Activated CD4-positive, alpha-beta T cell treated with anti-CD3 and anti-CD28 coated beads for 36 hours (primary cell): ENCODE data around the gene MAP2K4. TPM values are rescaled to one million over a fixed set of nuclear protein-coding genes. Genes with fewer than 3 reads are reported as not detected.

Source experiments
- ATAC-seq: fragments of 200-7000 bp; cut with Tn5 transposase; one replicate; pipeline ENCODE4 v1.10.0; 2021; ENCODE audit warnings: mild to moderate bottlenecking, moderate library complexity
- CTCF ChIA-PET: fragments of 350-600 bp; sonication (Branson Sonifier 250); formaldehyde crosslinking; loops from one replicate; lab custom pipeline; 2021; ENCODE audit warnings: antibody characterized with exemption; lab: Charles Lee
- POLR2A ChIA-PET: fragments of 350-600 bp; sonication (Branson Sonifier 250); formaldehyde crosslinking; loops from one replicate; lab custom pipeline; 2021; ENCODE audit warnings: antibody characterized with exemption, inconsistent platforms; lab: Charles Lee
- DNase-seq: peaks from one replicate; pipeline ENCODE4 v3.0.0-alpha.2; 2020
- H3K27ac Mint-ChIP-seq: one replicate; pipeline ENCODE4 v1.8.0; 2021; ENCODE audit warnings: mixed read lengths
- H3K27me3 Mint-ChIP-seq: one replicate; pipeline ENCODE4 v1.8.0; 2021; ENCODE audit warnings: mixed read lengths
- H3K36me3 Mint-ChIP-seq: one replicate; pipeline ENCODE4 v1.8.0; 2021; ENCODE audit warnings: low read depth, mixed read lengths
- H3K4me1 Mint-ChIP-seq: one replicate; pipeline ENCODE4 v1.8.0; 2021; ENCODE audit warnings: mixed read lengths
- H3K4me3 Mint-ChIP-seq: one replicate; pipeline ENCODE4 v1.8.0; 2021; ENCODE audit warnings: mild to moderate bottlenecking, moderate library complexity, mixed read lengths
- H3K9me3 Mint-ChIP-seq: one replicate; pipeline ENCODE4 v1.8.0; 2021; ENCODE audit warnings: low read depth, mixed read lengths
- intact Hi-C, 2 experiments: fragments of 100-400 bp; cut with DNase I in 1 of 2; cut with micrococcal nuclease in 1 of 2; formaldehyde crosslinking; loops; one replicate each; pipeline versions ENCODE4 v1.14.2 to v1.15.1; 2022 to 2024; cut with DNase I, micrococcal nuclease
- total RNA-seq, 2 experiments: library from RNA; stranded (reverse); gene quantifications; one replicate each; pipeline ENCODE4 v1.2.3, GENCODE V29; 2021

MAP2K4 gene
- total RNA-seq, 2 experiments from 2014 or later, result 30.1 to 36.2 TPM

DNA sequence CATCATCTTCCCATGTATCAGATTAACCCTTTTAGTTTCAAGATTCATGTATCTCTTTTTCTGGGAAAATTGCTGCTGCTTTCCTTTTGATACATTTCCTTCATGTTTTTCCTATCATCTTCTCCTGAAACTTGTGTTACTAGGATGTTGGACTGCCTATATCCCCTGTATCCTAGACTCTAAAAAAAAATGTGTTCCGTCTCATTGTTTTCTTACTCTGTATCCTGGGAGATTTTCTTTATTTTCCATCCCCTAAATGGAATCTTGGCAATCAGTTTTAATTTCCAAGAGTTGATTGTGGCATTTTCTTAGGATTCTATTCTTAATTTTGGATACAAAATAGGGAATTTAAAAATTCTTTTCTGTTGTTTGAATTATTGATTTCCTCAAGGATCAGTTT is 36.8 kb downstream of the MAP2K4 start:
- intact Hi-C loops, result no loop called here
- Mint-ChIP-seq H3K9me3 (no peaks in the 10 kb centered on the region), H3K4me1 (peaks cover 41% of the 10 kb centered on the region), H3K27me3 (no peaks in the 10 kb centered on the region), H3K4me3 (no peak overlapping the region), H3K27ac (no peak overlapping the region), H3K36me3 (peaks cover 10% of the 10 kb centered on the region)
- ATAC-seq (no peak), DNase-seq (no peak)
- CTCF ChIA-PET, result no interaction called here
- POLR2A ChIA-PET, result no interaction called here

DNA sequence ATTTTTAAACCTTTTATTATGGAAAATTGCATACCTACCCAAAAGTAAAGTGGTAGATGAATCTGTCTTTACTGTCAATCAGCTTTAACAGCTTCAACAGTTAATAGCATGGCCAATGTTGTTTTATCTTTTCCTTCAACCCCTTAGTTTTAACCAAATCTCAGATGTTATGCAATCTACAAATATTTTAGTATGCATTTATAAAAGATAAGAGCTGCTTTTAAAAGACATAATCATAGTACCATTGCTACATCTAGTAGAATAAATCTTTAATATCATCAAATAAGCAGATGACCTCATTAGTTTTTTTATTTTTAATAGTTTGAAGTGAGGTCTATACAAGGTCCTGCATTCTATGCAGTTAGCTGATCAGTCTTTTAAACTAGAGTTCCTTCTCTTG is 37.9 kb downstream of the MAP2K4 start:
- Mint-ChIP-seq H3K9me3 (no peaks in the 10 kb centered on the region), H3K4me3 (no peak overlapping the region), H3K27me3 (no peaks in the 10 kb centered on the region), H3K36me3 (peaks cover 16% of the 10 kb centered on the region), H3K4me1 (peaks cover 33% of the 10 kb centered on the region), H3K27ac (no peak overlapping the region)
- no peak for ATAC-seq
- intact Hi-C loops, result no loop called here
- ChIA-PET POLR2A (no interaction called here), CTCF (no interaction called here)
- no peak for DNase-seq

DNA sequence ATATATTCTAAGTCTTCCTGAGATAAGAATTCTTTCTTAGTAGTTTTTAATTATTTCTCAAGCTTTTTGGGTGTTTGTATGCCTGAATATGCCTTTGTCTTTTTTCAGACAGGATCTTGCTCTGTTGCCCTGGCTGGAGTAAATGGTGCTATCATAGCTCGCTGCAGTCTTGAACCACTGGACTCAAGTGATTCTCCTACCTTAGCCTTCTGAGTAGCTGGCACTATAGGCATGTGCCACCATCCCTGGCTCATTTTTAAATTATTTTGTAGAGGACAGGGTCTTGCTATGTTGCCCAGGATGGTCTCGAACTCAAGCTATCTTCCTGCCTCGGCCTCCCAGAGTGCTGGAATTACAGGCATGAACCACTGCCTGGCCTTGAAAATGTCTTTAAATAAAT is 41.6 kb downstream of the MAP2K4 start:
- Mint-ChIP-seq H3K4me1 (peaks cover 4% of the 10 kb centered on the region), H3K36me3 (peaks cover 27% of the 10 kb centered on the region), H3K4me3 (no peak overlapping the region), H3K27ac (no peak overlapping the region), H3K9me3 (no peaks in the 10 kb centered on the region), H3K27me3 (no peaks in the 10 kb centered on the region)
- DNase-seq (no peak), ATAC-seq (no peak)
- intact Hi-C loops, result no loop called here
- POLR2A ChIA-PET, result no interaction called here
- CTCF ChIA-PET, result interaction anchor here (1.4 kb wide), 1 partner anchor 35 kb away, joined by 3 read pairs; no protein-coding TSS in a partner anchor

DNA sequence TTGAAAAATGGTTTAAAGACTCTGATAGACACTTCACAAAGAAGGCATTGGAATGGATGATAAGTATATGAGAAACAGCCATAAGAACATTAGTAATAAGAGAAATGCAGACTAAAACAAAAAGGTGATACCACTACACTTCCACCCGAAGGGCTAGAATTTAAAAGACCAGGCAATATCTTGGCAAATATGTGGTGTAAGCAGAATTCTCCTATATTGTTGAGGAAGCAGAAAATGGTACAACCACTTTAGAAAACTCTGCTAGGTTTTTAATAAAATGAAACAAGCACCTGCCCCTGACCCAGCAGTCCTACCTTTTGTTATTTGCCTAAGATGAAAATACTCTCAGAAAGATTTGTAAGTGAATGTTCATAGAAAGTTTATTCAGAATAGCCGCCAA is 43.7 kb downstream of the MAP2K4 start:
- H3K9me3 Mint-ChIP-seq, result no peaks in the 10 kb centered on the region
- H3K4me3 Mint-ChIP-seq, result no peak overlapping the region

DNA sequence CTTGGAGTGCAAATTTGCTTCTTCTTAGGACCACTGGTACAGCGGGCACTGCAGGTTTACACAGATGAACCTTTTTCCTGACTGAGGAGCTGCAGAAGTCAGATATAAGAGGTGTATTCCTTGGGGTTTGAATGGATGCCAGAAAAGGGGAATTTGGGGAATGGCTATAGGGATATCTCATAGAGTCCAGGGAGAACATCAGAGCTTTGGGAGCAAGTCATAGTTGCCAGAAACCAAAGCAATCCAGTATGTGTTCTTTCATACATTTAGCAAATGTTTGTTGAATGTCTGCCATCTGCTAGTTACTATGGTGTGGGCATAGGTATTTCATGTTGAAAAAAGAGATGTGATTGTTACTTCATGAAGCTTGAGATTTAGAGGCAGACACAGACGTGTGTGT is 46.8 kb downstream of the MAP2K4 start:
- Mint-ChIP-seq H3K27me3 (no peaks in the 10 kb centered on the region), H3K27ac (no peak overlapping the region), H3K9me3 (no peaks in the 10 kb centered on the region), H3K36me3 (peaks cover 29% of the 10 kb centered on the region), H3K4me1 (no peaks in the 10 kb centered on the region), H3K4me3 (no peak overlapping the region)
- DNase-seq (no peak), ATAC-seq (no peak)
- ChIA-PET POLR2A (no interaction called here), CTCF (no interaction called here)
- intact Hi-C loops, result no loop called here

More for the DNA sequence above, 43.7 kb downstream of the MAP2K4 start:
- CTCF ChIA-PET, result no interaction called here
- H3K27ac Mint-ChIP-seq, result no peak overlapping the region
- H3K27me3 Mint-ChIP-seq, result no peaks in the 10 kb centered on the region
- peaks cover 23% of the 10 kb centered on the region for H3K36me3 Mint-ChIP-seq
- intact Hi-C loops, result no loop called here
- POLR2A ChIA-PET, result no interaction called here
- no peaks in the 10 kb centered on the region for H3K4me1 Mint-ChIP-seq
- no peak for ATAC-seq
- no peak for DNase-seq

DNA sequence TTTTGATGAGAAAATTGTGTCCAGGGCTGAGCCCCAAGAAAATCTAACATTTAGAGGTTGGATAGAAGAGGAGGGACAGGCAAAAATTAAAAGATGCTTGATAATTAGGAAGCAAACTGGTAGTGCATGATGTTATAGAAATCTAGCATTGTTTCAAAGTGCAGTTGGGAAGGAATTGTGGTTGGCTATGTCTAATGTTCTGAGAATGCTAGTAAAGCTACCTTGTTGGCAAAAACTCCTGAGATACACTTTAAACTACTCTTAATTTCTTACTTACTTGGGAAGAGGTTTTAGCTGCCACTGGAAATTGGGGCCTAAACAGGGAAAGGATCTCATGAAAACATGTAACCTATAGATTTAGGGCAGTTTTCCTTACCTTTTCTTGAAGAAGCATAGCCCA is 48.3 kb downstream of the MAP2K4 start:
- Mint-ChIP-seq H3K27ac (no peak overlapping the region), H3K27me3 (no peaks in the 10 kb centered on the region), H3K4me3 (no peak overlapping the region), H3K36me3 (peaks cover 30% of the 10 kb centered on the region), H3K9me3 (no peaks in the 10 kb centered on the region), H3K4me1 (no peaks in the 10 kb centered on the region)
- POLR2A ChIA-PET, result no interaction called here
- CTCF ChIA-PET, result no interaction called here
- DNase-seq, result no peak
- no peak for ATAC-seq
- intact Hi-C loops, result no loop called here

DNA sequence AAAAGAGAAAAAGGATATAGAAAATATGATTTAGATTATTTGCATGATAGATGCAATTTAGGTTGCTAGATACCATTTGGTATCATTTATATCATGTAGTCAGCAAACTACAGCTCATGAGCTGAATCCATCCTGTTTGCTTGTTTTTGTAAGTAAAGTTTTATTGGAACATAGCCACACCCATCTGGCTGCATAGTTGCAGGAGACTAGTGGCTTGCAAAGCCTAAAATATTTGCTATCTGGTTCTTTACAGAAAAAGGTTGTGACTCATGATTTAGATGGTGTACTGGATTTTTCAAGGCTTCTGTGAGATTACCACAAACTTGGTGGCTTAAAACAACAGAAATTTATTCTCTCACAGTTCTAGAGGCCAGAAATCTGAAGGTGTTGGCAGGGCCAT is 49.9 kb downstream of the MAP2K4 start:
- ATAC-seq (no peak), DNase-seq (no peak)
- Mint-ChIP-seq H3K4me1 (peaks cover 2% of the 10 kb centered on the region), H3K9me3 (no peaks in the 10 kb centered on the region), H3K27ac (no peak overlapping the region), H3K36me3 (peaks cover 32% of the 10 kb centered on the region), H3K4me3 (no peak overlapping the region), H3K27me3 (no peaks in the 10 kb centered on the region)
- ChIA-PET CTCF (no interaction called here), POLR2A (no interaction called here)
- intact Hi-C loops, result no loop called here

DNA sequence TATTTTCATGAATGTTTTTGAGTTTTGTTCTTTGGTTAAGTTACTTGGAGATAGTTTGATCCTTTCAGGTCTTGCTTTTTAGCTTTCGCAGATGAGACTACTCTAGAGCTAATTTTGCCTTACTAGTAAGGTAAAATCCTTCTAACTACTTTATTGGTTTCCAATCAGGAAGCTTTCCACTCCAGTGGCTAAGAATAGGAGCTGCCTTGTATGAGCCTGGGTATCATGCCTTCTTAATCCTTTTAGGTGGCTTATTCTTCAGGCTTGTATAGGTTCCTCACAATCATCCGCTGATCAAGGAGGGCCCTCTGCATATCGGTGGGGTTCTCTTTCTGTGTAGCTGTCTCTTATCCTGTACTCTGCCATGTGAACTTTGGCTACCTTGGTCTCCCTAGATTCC is 53.7 kb downstream of the MAP2K4 start:
- ATAC-seq, result no peak
- POLR2A ChIA-PET, result no interaction called here
- H3K27me3 Mint-ChIP-seq, result no peaks in the 10 kb centered on the region
- DNase-seq, result no peak
- H3K36me3 Mint-ChIP-seq, result peaks cover 50% of the 10 kb centered on the region
- H3K9me3 Mint-ChIP-seq, result peaks cover 3% of the 10 kb centered on the region
- no peak overlapping the region for H3K4me3 Mint-ChIP-seq
- peaks cover 5% of the 10 kb centered on the region for H3K4me1 Mint-ChIP-seq
- intact Hi-C loops, result no loop called here
- no peak overlapping the region for H3K27ac Mint-ChIP-seq
- CTCF ChIA-PET, result no interaction called here

DNA sequence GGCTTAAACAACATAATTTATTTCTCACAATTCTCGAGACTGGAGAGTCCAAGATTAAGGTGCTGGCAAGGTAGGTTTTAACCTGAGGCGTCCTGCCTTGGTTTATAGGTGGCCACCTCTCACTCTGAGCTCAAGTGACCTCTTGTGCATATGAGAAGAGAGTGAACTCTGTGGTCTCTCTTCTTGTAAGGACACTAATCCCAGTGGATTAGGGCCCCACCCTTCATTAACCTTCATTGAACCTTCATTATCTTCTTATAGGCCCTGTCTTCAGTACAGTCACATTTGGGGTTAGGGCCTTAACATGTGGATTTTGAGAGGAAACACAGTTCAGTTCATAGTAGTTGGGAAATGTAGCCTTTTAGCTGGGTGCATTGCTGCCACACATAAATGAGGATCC is 57.1 kb downstream of the MAP2K4 start:
- Mint-ChIP-seq H3K4me1 (peaks cover 8% of the 10 kb centered on the region), H3K9me3 (peaks cover 3% of the 10 kb centered on the region), H3K4me3 (no peak overlapping the region), H3K27me3 (no peaks in the 10 kb centered on the region), H3K36me3 (peaks cover 54% of the 10 kb centered on the region), H3K27ac (no peak overlapping the region)
- POLR2A ChIA-PET, result no interaction called here
- ATAC-seq (no peak), DNase-seq (no peak)
- intact Hi-C loops, result no loop called here
- CTCF ChIA-PET, result interaction anchor here (1.1 kb wide), 1 partner anchor 81 kb away, joined by 3 read pairs; the partner anchor contains the start of gene ZNF18

DNA sequence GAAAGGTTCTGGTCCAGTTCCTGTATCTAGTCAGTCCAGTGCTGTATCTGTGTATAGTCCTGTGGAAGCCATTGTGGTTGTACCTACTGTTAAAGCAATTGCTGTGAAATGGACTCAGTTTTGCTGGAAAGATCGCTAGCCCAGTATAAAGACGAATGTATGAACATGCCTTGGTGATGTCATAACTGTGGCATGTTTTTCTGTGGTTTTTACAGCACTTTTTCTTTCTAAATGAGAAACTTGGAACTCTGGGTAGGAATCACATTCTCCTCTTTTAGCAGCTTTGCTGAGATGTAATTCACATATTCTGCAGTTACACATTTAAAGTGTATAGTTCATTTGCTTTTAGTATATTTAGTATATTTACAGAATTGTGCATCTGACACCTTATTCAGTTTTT is 58.1 kb downstream of the MAP2K4 start:
- ChIA-PET CTCF (no interaction called here), POLR2A (no interaction called here)
- DNase-seq (no peak), ATAC-seq (no peak)
- intact Hi-C loops, result no loop called here
- peaks cover 3% of the 10 kb centered on the region for H3K9me3 Mint-ChIP-seq
- no peaks in the 10 kb centered on the region for H3K27me3 Mint-ChIP-seq
- H3K4me1 Mint-ChIP-seq, result peaks cover 8% of the 10 kb centered on the region
- H3K4me3 Mint-ChIP-seq, result no peak overlapping the region
- peaks cover 46% of the 10 kb centered on the region for H3K36me3 Mint-ChIP-seq
- H3K27ac Mint-ChIP-seq, result no peak overlapping the region

DNA sequence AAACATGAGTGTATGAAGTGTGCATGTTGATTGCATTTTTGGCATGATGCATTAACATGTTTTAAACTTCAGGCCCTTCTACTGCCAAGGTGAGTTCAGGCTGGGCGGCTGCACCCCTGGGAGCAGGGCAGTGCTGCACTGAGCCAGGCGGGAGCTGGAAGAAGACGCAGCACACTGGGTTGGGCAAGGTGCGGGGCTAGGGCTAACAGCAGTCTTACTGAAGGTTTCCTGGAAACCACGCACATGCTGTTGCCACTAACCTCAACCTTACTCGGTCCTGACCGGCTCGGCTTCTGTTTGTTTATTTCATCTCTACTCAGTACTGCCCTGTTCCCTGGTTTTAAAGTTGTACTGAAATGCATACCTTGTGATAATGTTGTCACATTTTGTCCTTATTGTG is 61.0 kb downstream of the MAP2K4 start:
- ChIA-PET POLR2A (no interaction called here), CTCF (interaction anchor here (0.7 kb wide), 2 partner anchors 56 to 965 kb away, joined by 3 to 4 read pairs; no protein-coding TSS in a partner anchor)
- Mint-ChIP-seq H3K36me3 (peaks cover 42% of the 10 kb centered on the region), H3K27me3 (no peaks in the 10 kb centered on the region), H3K27ac (no peak overlapping the region), H3K9me3 (peaks cover 2% of the 10 kb centered on the region), H3K4me3 (no peak overlapping the region), H3K4me1 (peaks cover 17% of the 10 kb centered on the region)
- ATAC-seq (no peak), DNase-seq (no peak)
- intact Hi-C loops, result no loop called here

DNA sequence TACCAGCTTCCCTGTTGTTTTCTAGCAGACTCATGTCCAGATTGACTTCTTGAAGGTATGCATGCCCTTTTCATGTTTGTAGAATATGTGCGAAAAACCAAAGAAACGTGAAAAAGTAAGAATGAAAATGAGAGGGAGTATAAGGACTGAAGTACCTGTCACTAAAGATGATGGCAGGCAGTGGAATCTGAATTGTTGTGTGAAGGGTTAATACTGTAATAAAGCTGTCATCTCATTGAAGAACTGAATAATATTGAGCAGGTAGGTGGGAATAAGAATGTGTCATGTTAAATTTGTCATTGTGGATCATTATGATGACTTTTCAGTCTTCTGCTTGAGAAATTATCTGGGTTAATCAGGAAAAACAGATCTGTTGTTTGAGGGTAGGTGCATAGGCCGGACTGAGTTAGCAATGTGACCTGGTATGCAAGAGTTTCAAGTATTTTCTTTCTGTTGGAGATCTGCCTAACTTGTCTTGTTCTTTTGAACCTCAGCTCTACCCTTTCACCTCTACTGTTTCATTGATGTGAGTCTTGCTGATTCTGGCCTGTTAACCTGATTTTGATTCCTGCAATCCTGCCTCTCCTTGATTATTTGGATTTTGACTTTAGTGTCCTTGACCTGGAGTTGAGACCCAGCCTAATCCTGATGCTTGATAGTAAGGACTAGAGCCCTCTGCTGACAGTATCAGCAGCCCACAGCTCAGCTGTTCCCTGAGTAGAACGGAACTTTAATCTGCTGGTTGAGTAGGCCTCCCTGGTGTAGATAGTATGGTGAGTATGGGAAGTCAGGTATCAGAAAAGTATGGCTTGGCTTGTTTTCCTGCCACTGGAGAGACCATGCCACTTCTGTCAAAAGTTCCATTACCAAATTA is 64.6 kb downstream of the MAP2K4 start:
- intact Hi-C loops, result no loop called here
- H3K27ac Mint-ChIP-seq, result no peak overlapping the region
- H3K36me3 Mint-ChIP-seq, result peaks cover 43% of the 10 kb centered on the region
- H3K27me3 Mint-ChIP-seq, result no peaks in the 10 kb centered on the region
- DNase-seq (no peak), ATAC-seq (no peak)
- ChIA-PET CTCF (interaction anchor here (0.6 kb wide), 1 partner anchor 1252 kb away, joined by 3 read pairs; no protein-coding TSS in a partner anchor), POLR2A (interaction anchor here (0.7 kb wide), 1 partner anchor 300 kb away, joined by 3 read pairs; no protein-coding TSS in a partner anchor)
- no peaks in the 10 kb centered on the region for H3K9me3 Mint-ChIP-seq
- peaks cover 23% of the 10 kb centered on the region for H3K4me1 Mint-ChIP-seq
- H3K4me3 Mint-ChIP-seq, result no peak overlapping the region
